ENCODE results near the gene SNRNP40.
A peak's percentile ranks its signal among the peaks of the same experiment; 100 is the strongest.

The SNRNP40 gene

GRCh38 chr1:31228986-31229385, 67.6 kb downstream of the SNRNP40 start:
- no peak for DNase-seq

- DNase-seq = no peak
Observed at GRCh38 chr1:31227891-31228568, 68.6 kb downstream of the SNRNP40 start.

- DNase-seq = no peak
Observed at GRCh38 chr1:31224068-31224467, 72.5 kb downstream of the SNRNP40 start.

GRCh38 chr1:31222176-31222575, 74.4 kb downstream of the SNRNP40 start:
- no peak for DNase-seq

GRCh38 chr1:31221072-31221471, 75.5 kb downstream of the SNRNP40 start:
- no peak for DNase-seq

DNA sequence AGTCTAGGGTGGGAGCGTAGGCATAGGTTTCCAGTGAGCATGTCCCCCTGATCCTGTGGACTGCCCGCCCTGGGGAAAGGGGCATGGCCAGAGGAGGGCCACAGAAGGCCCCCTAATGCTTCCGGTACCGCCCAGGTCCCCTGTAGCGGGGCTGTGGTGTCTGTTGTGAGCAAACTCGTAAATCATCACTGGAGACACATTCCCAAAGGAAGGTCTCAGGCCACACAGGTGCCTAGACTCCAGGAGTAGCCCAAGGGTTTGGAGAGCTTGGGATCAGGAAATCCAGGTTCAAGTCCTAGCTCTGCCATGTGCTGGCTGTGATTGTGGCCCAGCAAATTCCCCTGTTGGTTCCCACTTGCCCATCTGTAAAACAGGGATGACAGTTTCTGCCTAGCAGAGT, 77.1 kb downstream of the SNRNP40 start:
- no peak for DNase-seq

DNA sequence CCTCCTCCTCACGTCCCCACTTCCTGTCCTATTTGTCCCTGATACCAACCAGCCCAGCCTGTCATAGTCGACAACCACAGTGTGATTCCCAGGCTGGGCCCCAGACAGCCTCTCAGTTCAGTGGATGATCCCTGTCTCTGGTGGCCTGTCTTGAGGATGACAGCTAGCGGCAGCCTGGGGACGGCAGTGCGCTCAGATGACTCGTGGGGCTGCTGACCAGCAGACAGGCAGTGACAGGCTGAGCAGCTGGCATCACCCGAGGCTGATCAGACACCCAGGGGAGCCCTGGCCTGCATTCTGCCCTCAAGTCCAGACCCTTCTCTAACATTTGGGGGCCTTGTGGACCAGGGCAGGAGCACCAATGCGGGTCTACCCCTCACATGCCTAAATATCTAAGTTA, 77.9 kb downstream of the SNRNP40 start:
- DNase-seq = no peak

DNA sequence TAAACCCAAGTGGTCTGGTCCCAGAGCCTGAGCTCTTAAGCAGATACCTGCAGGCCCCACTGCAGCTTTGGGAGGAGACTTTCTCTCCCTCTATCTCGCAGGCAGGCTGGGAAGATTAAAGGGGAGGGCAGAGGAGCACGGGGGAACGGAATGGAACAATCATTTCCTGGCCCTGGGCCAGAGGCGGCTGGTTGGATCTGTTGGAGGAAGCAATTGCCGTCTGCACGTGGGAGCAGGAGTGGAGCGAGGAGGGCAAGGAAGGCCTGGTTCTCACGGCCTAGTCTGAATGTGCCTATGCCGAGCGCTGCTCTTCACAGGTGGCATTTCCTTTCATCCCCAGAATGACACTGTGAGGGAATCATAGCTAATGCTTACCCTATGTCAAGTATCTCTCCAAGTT, 80.6 kb downstream of the SNRNP40 start:
- peak; percentile 53 for DNase-seq

DNA sequence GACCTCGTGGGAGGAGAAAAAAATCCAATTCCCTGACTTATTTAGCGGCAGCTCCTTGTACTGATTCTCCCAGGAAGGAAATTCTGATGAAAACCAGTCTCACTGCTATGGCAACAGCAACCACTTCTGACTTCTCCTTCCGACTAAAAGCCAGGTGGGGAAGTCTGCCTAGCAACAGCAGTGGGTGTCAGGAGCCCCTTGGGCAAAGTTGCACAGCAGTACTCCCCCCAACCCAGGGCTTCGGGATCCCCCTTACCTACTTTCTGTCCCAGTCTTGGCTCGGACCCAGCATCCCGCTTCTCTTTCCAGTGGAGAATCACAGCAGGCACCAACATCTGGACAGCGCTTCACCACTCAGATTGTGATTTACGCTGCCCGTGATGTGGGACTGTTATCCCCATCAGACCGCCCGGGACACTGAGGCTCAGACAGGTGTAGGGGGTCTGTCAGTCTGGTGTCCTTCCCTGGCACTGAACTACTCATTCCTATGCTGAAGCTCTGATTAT, 81.5 kb downstream of the SNRNP40 start:
- no peak for DNase-seq

GRCh38 chr1:31214316-31215064, 82.1 kb downstream of the SNRNP40 start:
- no peak for DNase-seq
